Astrocyte of the cerebellum (primary cell): ENCODE results near the gene SGTB.

Source experiments
- DNase-seq: peaks from one replicate; pipeline ENCODE4 v3.0.0-alpha.2; 2011; ENCODE audit warnings: low read depth
- H3K4me3 ChIP-seq: 2 replicates; pipeline ENCODE4 v1.5.1; 2011; ENCODE audit warnings: mild to moderate bottlenecking, low read depth, low read length, moderate library complexity
- in situ Hi-C: cut with HindIII; loops from 2 replicates; pipeline ENCODE4 v1.10.0; 2017; ENCODE audit warnings: low sequenced_read_pairs
- TF ChIP-seq, protein P1 (sequence below): IDR thresholded peaks from 2 replicates; pipeline ENCODE4 v1.5.1; 2012; ENCODE audit warnings: low read length, low read depth, moderate library complexity, mild to moderate bottlenecking; ENCODE audit errors: missing control alignments

Gene SGTB

GRCh38 chr5:65704621-65705239 lies 17.2 kb downstream of the SGTB start:
- H3K4me3 ChIP-seq: no peak overlapping the region
- DNase-seq: no peak
- TF ChIP-seq, protein P1, sequence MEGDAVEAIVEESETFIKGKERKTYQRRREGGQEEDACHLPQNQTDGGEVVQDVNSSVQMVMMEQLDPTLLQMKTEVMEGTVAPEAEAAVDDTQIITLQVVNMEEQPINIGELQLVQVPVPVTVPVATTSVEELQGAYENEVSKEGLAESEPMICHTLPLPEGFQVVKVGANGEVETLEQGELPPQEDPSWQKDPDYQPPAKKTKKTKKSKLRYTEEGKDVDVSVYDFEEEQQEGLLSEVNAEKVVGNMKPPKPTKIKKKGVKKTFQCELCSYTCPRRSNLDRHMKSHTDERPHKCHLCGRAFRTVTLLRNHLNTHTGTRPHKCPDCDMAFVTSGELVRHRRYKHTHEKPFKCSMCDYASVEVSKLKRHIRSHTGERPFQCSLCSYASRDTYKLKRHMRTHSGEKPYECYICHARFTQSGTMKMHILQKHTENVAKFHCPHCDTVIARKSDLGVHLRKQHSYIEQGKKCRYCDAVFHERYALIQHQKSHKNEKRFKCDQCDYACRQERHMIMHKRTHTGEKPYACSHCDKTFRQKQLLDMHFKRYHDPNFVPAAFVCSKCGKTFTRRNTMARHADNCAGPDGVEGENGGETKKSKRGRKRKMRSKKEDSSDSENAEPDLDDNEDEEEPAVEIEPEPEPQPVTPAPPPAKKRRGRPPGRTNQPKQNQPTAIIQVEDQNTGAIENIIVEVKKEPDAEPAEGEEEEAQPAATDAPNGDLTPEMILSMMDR: no peak
- in situ Hi-C loops: no loop called here

DNA sequence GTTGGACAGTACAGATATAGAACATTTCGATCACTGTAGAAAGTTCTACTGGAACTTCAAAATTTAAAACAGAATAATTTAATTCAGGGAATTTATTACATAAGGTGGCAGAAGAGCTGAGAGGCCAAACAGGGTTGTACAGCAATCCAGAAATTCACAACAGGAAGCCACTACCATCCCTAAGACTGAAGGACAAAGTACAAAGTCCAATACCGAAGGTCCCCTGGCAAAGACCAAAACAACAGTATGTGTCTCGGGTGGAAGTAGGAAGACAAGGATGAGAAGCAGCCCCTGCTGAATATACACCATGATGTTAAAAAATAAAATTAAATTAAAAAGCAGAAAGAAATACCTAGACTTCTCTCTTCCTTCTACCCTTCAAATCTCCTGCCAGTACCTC lies 19.9 kb downstream of the SGTB start:
- in situ Hi-C loops: no loop called here
- no peak for DNase-seq
- TF ChIP-seq, protein P1: no peak
- H3K4me3 ChIP-seq: no peak overlapping the region

- in situ Hi-C loops: no loop called here
- no peak for DNase-seq
- H3K4me3 ChIP-seq: no peak overlapping the region
- TF ChIP-seq, protein P1: no peak
These were observed 22.6 kb downstream of the SGTB start for GRCh38 chr5:65699338-65699737.

GRCh38 chr5:65696892-65697291 lies 25.0 kb downstream of the SGTB start:
- no peak overlapping the region for H3K4me3 ChIP-seq
- no peak for DNase-seq
- in situ Hi-C loops: no loop called here
- TF ChIP-seq, protein P1: no peak

DNA sequence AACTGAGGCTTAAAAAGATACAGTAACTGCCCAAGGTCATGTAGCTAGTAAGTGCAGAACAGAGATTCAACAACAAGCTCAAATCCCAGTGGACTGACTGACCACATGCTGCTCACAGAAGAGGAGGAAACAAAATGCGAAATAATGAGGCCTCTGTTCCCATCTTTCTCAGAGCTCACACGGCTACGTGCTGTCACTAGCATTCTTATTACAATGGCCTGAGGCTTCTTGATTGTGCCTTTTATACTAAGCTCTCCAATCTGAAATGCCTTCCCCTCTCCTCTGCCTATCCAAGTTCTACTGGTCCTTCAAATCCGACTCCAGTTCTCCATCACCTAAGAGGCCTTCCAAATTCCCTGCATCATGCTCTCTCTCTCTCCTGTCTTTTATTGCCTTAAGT lies 26.0 kb downstream of the SGTB start:
- TF ChIP-seq, protein P1: no peak
- in situ Hi-C loops: no loop called here
- no peak for DNase-seq
- H3K4me3 ChIP-seq: no peak overlapping the region

DNA sequence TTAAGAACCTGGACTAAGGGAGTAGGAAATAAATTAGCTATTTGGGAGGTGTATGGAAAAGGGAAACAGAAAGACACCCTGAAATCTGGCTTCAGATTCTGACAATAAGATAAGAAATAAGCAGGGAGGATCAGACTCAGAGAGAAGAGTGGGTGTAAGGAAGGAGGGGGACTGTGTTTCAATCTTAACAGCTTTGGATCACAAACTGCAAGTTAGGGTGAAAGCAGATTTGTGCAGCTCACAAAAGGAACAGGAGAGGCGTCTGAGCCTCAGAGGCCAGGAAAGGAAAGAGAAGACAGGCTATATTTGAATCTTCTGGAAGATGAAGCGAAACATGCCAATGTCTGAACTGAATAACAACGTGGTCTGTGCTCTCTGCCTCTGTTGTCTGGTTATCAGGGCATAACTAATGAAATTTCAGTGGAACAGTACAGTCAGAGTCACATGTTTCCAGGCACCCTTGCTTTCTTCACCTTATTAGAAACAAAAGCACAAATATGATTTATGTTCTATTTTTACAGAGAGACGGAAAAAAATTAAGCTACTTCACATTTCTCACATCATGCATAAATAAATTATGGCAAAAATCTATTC lies 26.6 kb downstream of the SGTB start:
- TF ChIP-seq, protein P1: no peak
- in situ Hi-C loops: no loop called here
- H3K4me3 ChIP-seq: no peak overlapping the region
- DNase-seq: no peak

DNA sequence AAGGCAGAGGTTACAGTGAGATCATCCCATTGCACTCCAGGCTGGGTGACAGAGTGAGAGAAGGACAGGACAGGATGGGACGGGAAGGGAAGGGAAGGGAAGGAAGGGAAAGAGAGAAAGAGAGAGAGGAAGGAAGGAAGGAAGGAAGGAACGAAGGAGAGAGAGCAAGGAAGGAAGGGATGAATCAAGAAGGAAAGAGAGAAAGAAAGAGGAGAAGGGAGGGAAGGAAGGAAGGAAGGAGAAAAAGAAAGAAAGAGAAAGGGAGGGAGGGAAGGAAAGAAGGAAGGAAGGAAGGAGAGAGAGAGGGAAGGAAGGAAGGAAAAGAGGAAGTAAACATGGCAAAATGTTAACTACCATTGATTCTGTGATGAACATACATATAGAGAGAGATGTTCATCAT lies 28.8 kb downstream of the SGTB start:
- DNase-seq: no peak
- in situ Hi-C loops: no loop called here
- H3K4me3 ChIP-seq: no peak overlapping the region
- TF ChIP-seq, protein P1: no peak
